HEK293T (cell line): ENCODE measurements around the gene PROB1.

Experiments used
- CTCF ChIA-PET: fragments of 350-600 bp; formaldehyde crosslinking; extraction: SDS; loops from one replicate; lab custom pipeline; 2021; ENCODE audit warnings: antibody characterized with exemption, inconsistent platforms; lab: Yijun Ruan, JAX
- POLR2A ChIA-PET: fragments of 350-600 bp; formaldehyde crosslinking; extraction: SDS; loops from one replicate; lab custom pipeline; 2020; ENCODE audit warnings: antibody characterized with exemption, inconsistent platforms; lab: Yijun Ruan, JAX
- DNase-seq: peaks from one replicate; pipeline ENCODE4 v3.0.0; 2012; ENCODE audit warnings: mixed read lengths; ENCODE audit errors: extremely low spot score
- ARNT ChIP-seq: fragments of 450-650 bp; IDR thresholded peaks from 2 replicates; pipeline ENCODE4 v1.6.1; 2017; ENCODE audit warnings: mild to moderate bottlenecking
- BHLHE40 ChIP-seq: fragments of 450-650 bp; IDR thresholded peaks from 2 replicates; pipeline ENCODE4 v1.6.1; 2016; ENCODE audit warnings: mild to moderate bottlenecking, moderate library complexity, borderline replicate concordance
- CTBP1 ChIP-seq: fragments of 450-650 bp; IDR thresholded peaks from 2 replicates; pipeline ENCODE4 v1.6.1; 2016; ENCODE audit warnings: borderline replicate concordance
- ELF4 ChIP-seq: fragments of 450-650 bp; IDR thresholded peaks from 2 replicates; pipeline ENCODE4 v1.6.1; 2017; ENCODE audit warnings: antibody characterized with exemption
- FOXA1 ChIP-seq: fragments of 450-650 bp; IDR thresholded peaks from 2 replicates; pipeline ENCODE4 v1.6.1; 2016; ENCODE audit warnings: mild to moderate bottlenecking
- FOXK2 ChIP-seq: fragments of 450-650 bp; IDR thresholded peaks from 2 replicates; pipeline ENCODE4 v1.6.1; 2016; ENCODE audit warnings: mild to moderate bottlenecking
- FOXM1 ChIP-seq: fragments of 450-650 bp; IDR thresholded peaks from 2 replicates; pipeline ENCODE4 v1.6.1; 2017; ENCODE audit warnings: mild to moderate bottlenecking, borderline replicate concordance
- HDGF ChIP-seq: fragments of 450-650 bp; IDR thresholded peaks from 2 replicates; pipeline ENCODE4 v1.6.1; 2017; ENCODE audit warnings: antibody characterized with exemption, borderline replicate concordance
- L3MBTL2 ChIP-seq: fragments of 450-650 bp; conservative IDR thresholded peaks from 2 replicates; pipeline ENCODE4 v1.6.1; 2016; ENCODE audit warnings: mild to moderate bottlenecking
- LEF1 ChIP-seq: fragments of 450-650 bp; IDR thresholded peaks from 2 replicates; pipeline ENCODE4 v1.6.1; 2017; ENCODE audit warnings: mild to moderate bottlenecking, borderline replicate concordance
- NFRKB ChIP-seq: fragments of 450-650 bp; IDR thresholded peaks from 2 replicates; pipeline ENCODE4 v1.6.1; 2016; ENCODE audit warnings: mild to moderate bottlenecking, moderate library complexity
- PKNOX1 ChIP-seq: fragments of 450-650 bp; IDR thresholded peaks from 2 replicates; pipeline ENCODE4 v1.6.1; 2016
- SP1 ChIP-seq: fragments of 450-650 bp; IDR thresholded peaks from 2 replicates; pipeline ENCODE4 v1.6.1; 2017
- SUZ12 ChIP-seq: fragments of 450-650 bp; IDR thresholded peaks from 2 replicates; pipeline ENCODE4 v1.6.1; 2016; ENCODE audit warnings: mild to moderate bottlenecking
- TARDBP ChIP-seq: fragments of 450-650 bp; IDR thresholded peaks from 2 replicates; pipeline ENCODE4 v1.6.1; 2016
- ZNF384 ChIP-seq: fragments of 450-650 bp; IDR thresholded peaks from 2 replicates; pipeline ENCODE4 v1.6.1; 2016

The PROB1 gene

GRCh38 chr5:139392678-139393496 is 2.0 kb downstream of the PROB1 start:
- no peak for DNase-seq
- TF ChIP-seq LEF1 (no peak), SUZ12 (no peak), TARDBP (no peak), ARNT (no peak), NFRKB (no peak), ZNF384 (no peak), HDGF (no peak), SP1 (no peak), FOXA1 (no peak), CTBP1 (no peak)
- ChIA-PET CTCF (no interaction called here), POLR2A (no interaction called here)

GRCh38 chr5:139392324-139392677 is 2.6 kb downstream of the PROB1 start:
- ChIA-PET CTCF (no interaction called here), POLR2A (interaction anchor here (1.4 kb wide), 1 partner anchor 47 kb away, joined by 3 read pairs; the partner anchor contains the start of gene DNAJC18)
- no peak for DNase-seq
- TF ChIP-seq BHLHE40 (no peak), SUZ12 (no peak), PKNOX1 (no peak)

GRCh38 chr5:139391570-139392323 is 3.2 kb downstream of the PROB1 start:
- POLR2A ChIA-PET = interaction anchor here (0.8 to 1.4 kb wide), 2 partner anchors 12 to 48 kb away, joined by 3 read pairs; partner anchors contain the start of genes DNAJC18 and SPATA24

GRCh38 chr5:139390639-139391569 is 4.0 kb downstream of the PROB1 start:
- ChIA-PET CTCF (interaction anchor here (1.4 kb wide), 1 partner anchor 11 kb away, joined by 5 read pairs; no protein-coding TSS in a partner anchor), POLR2A (interaction anchor here (0.8 to 1.4 kb wide), 2 partner anchors 13 to 48 kb away, joined by 3 read pairs; partner anchors contain the start of genes DNAJC18 and SPATA24)
- TF ChIP-seq TARDBP (no peak), PKNOX1 (no peak), HDGF (no peak), LEF1 (no peak), SUZ12 (no peak), ZNF384 (no peak), FOXK2 (no peak), FOXM1 (no peak), ARNT (no peak), NFRKB (no peak), SP1 (no peak), FOXA1 (no peak), L3MBTL2 (no peak), CTBP1 (no peak), ELF4 (no peak)
- DNase-seq = no peak

More at GRCh38 chr5:139391570-139392323, 3.2 kb downstream of the PROB1 start:
- DNase-seq = no peak
- CTCF ChIA-PET = interaction anchor here (1.4 kb wide), 1 partner anchor 10 kb away, joined by 5 read pairs; no protein-coding TSS in a partner anchor
- TF ChIP-seq NFRKB (no peak), ZNF384 (no peak), FOXM1 (no peak), CTBP1 (no peak), HDGF (no peak), FOXA1 (no peak), ARNT (no peak), SP1 (no peak)

GRCh38 chr5:139389701-139390638 is 4.9 kb downstream of the PROB1 start, which contains the start of gene MZB1:
MZB1 (minus strand) TSS chr5:139389913; CDS start chr5:139389856, 57 bp downstream.
- CTCF ChIA-PET = interaction anchor here (1.4 kb wide), 1 partner anchor 12 kb away, joined by 5 read pairs; no protein-coding TSS in a partner anchor
- POLR2A ChIA-PET = no interaction called here
- no peak for DNase-seq
- no peak for TF ChIP-seq BHLHE40
